Left ventricle myocardium superior (tissue), 1 donor: ENCODE data around the gene NRL. TPM values are rescaled to one million over a fixed set of nuclear protein-coding genes. Genes with fewer than 3 reads are reported as not detected.
"Not testable (repeated sequence)": the region's sequence is repeated elsewhere in the genome, so short reads cannot be mapped to it uniquely, and the experiment has no call there.

ENCODE experiments used
- ATAC-seq: fragments of 200-7000 bp; cut with Tn5 transposase; one replicate; pipeline ENCODE4 v1.9.1; 2020; ENCODE audit warnings: mild to moderate bottlenecking, moderate library complexity
- DNase-seq: peaks from one replicate; pipeline ENCODE4 v3.0.0-alpha.2; 2020
- intact Hi-C: fragments of 100-400 bp; cut with micrococcal nuclease; formaldehyde crosslinking; loops from one replicate; pipeline ENCODE4 v1.11.0; 2022
- total RNA-seq: library from RNA; stranded (reverse); fragmentation: NEBNext Ultra II Directional; extraction: Animal tissue kit (Norgen Biotek cat#: 25700); gene quantifications from one replicate; pipeline ENCODE4 v1.2.1, GENCODE V29; 2021
- donor health status: DM: no; HTN: yes; CAD: no; lungs with severe emphysema.

NRL gene
- total RNA-seq, 1 donor from 2014 or later: 0.77 TPM

DNA sequence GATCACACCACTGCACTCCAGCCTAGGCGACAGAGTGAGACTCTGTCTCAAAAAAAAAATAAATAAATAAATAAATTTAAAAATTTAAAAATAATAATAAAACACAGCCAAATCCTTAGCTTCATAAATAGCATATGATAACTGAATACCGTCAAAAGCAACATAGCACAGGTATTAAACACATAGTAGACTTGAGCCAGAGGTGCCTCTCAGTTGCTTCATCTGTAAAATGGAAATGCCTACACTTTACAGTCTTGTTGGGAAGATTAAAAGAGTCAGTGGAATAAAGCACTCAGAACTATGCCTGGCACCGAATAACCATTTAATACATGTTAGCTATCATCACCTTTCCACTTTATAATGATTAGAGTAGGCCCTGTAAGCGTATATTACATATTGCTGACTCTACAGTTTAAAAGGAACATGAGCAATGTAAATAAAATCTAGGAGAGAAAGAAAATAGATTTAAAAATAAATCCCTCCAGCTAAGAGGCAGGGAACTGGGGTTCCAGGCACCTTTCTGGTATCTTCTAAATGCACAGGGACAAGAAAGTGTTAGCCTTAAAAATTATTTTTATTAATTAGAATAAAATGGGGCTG lies 8.0 kb downstream of the NRL start:
- no peak for ATAC-seq
- intact Hi-C loops: no loop called here

DNA sequence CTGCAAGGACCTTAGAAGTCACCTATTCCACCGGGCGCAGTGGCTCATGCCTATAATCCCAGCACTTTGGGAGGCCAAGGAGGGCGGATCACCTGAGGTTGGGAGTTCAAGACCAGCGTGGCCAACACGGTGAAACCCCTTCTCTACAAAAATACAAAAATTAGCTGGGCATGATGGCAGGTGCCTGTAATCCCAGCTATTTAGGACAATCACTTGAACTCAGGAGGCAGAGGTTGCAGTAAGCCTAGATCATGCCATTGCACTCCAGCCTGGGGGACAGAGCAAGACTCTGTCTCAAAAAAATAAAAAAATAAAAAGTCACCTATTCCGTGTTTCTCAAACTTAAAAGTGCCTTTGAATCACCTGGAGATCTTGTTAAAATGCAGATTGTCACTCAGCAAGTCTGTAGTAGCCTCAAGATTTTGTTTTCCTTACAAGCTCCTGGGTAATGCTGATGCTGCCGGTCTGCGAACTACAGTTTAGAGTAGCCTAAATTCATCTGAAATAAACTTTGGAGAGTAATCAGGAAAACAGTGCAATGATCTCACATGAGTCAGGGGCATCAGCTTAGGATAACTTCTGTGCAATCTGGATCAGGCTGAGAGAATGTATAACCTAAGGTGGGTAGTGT lies 9.0 kb downstream of the NRL start:
- ATAC-seq, intact Hi-C loops, DNase-seq: not testable (repeated sequence)

More for the DNA sequence above, 8.0 kb downstream of the NRL start:
- DNase-seq: no peak

GRCh38 chr14:24103451-24103850 lies 11.3 kb downstream of the NRL start:
- DNase-seq (no peak), ATAC-seq (no peak)
- intact Hi-C loops: no loop called here

DNA sequence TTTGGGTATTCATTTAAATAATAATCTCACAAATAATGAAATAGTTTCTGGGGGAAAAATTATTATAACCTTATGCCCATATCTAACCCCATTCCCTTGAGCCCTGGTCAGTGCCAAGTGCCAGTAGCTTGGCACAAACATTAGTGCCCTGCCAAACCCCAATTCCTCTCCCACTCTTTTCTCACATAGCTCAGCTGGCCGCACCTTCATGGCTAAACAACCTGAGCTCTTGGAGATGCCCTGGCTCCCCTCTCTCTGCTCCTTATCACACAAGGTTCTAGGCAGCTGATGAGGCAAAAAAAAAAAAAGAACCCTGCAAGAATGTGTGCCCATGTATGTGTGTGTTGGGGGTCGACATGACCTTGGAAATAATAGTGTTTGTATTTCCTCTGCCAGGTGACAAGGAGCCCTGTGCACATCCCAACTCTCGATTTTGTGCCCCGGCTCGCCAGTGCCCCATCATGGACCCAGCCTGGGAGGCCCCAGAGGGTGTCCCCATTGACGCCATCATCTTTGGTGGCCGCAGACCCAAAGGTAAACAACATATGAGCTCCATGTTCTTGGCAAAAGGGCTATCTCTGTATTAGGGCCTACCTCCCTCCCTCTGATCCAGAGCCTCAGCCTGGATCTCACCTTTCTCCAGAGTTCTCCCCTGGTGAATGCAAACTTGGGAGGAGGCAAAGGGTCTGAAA lies 12.2 kb downstream of the NRL start:
- ATAC-seq (no peak), DNase-seq (no peak)
- intact Hi-C loops: no loop called here

- ATAC-seq: no peak
- DNase-seq: no peak
- intact Hi-C loops: no loop called here
Observed at GRCh38 chr14:24100982-24101494, 13.7 kb downstream of the NRL start.

DNA sequence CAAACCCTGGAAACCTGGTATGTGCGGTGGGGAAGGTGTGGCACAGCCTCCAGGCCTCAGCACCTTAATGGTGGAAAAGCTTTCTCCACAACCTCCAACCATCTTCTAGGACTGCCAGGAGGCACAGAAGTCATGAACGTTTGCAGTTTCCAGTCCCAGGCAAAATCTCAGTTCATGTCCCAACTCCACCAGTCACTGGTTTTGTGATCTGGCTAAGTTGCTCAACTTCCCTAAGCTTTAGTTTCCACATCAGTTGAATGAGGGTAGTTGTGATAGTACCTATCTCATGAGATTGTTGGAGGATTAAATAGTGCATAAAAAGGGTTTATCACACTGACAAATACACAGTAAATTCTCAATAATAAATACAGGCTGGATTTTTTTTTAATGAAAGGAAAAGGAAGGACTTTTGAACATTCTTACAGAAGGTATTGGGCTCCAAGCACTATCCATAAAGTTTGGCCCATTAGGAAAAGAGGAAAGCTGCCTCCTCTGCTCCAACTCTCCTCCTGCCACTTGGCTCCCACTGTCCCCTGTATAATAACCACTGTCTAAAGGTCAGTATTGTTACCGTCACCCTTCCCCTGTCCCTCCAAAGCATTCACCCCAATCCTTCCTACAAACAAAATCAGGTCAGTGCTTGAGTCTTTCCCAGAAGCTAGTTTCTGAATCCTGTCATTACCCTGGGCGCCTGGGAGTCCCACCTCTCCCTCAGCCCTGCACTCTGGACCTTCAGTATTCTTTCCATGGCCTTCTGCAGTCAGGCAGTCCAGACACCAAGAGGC lies 14.4 kb downstream of the NRL start:
- intact Hi-C loops: no loop called here
- DNase-seq (no peak), ATAC-seq (no peak)

GRCh38 chr14:24098927-24099813 lies 15.6 kb downstream of the NRL start:
- ATAC-seq: no peak
- intact Hi-C loops: no loop called here
- no peak for DNase-seq

DNA sequence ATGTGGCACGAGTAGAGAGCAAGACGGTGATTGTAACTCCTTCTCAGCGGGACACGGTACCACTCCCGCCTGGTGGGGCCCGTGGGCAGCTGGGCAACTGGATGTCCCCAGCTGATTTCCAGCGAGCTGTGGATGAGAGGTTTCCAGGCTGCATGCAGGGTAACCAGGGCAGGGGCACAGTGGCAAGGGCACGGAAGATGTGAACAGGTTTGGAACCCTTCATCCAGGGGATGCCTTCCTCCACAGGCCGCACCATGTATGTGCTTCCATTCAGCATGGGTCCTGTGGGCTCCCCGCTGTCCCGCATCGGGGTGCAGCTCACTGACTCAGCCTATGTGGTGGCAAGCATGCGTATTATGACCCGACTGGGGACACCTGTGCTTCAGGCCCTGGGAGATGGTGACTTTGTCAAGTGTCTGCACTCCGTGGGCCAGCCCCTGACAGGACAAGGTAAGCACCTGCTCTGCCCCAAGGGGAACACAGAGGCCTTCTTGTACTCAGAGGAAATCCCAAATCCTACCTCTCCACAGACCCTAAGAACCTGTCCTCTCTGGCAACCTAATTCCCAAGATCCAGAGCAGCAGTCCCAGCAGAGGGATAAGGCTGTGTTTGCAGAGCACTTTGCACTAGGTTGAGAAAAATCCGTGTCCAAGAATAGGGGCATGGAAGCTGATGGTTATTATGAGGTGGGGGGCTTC lies 16.4 kb downstream of the NRL start:
- ATAC-seq (no peak), DNase-seq (no peak)
- intact Hi-C loops: no loop called here

- intact Hi-C loops: no loop called here
- DNase-seq (no peak), ATAC-seq (no peak)
Observed at GRCh38 chr14:24096545-24097181, 18.1 kb downstream of the NRL start.

DNA sequence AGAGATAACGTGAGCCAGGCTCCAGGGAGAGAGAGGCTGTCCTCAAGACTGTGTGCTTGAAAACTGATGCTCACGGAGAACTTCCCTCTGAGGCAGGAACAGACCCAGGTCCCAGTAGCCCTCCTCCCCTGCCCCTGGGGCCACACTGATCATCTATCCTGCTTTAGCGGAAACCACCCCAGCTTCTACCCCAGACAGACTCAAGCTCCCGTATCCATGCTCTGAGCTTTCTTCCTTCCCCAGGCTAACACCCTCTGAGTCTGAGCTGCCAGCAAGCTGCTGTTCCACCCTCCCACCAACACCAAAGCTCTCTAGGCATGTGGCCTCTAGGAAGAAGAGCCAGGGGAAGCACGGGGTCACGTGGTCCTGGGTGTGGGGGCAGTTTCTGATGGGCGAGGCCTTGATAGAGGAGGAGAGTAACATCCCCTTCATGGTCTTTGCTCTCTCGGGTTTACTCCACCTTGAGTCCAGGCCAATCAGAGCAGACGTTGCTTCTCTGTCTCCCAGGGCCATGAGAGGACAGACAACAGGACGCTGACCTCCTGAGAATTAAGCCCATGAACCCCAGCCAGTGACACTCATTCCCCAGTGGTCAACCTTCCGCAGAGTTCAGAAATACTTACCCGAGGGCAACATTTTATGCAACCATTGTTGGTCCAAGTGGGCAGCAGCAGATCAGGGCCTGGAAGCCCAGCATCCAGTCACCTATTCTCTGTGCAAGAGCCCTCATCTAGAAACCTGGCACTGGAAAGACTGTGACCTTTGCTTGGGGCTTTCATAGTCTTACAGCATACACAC lies 19.3 kb downstream of the NRL start:
- ATAC-seq: peak; percentile 6

GRCh38 chr14:24094841-24095270 lies 19.9 kb downstream of the NRL start:
- peak; percentile 1 for ATAC-seq
- no peak for DNase-seq
- intact Hi-C loops: no loop called here

More for the DNA sequence above, 19.3 kb downstream of the NRL start:
- DNase-seq: peak; percentile 62
- intact Hi-C loops: no loop called here

DNA sequence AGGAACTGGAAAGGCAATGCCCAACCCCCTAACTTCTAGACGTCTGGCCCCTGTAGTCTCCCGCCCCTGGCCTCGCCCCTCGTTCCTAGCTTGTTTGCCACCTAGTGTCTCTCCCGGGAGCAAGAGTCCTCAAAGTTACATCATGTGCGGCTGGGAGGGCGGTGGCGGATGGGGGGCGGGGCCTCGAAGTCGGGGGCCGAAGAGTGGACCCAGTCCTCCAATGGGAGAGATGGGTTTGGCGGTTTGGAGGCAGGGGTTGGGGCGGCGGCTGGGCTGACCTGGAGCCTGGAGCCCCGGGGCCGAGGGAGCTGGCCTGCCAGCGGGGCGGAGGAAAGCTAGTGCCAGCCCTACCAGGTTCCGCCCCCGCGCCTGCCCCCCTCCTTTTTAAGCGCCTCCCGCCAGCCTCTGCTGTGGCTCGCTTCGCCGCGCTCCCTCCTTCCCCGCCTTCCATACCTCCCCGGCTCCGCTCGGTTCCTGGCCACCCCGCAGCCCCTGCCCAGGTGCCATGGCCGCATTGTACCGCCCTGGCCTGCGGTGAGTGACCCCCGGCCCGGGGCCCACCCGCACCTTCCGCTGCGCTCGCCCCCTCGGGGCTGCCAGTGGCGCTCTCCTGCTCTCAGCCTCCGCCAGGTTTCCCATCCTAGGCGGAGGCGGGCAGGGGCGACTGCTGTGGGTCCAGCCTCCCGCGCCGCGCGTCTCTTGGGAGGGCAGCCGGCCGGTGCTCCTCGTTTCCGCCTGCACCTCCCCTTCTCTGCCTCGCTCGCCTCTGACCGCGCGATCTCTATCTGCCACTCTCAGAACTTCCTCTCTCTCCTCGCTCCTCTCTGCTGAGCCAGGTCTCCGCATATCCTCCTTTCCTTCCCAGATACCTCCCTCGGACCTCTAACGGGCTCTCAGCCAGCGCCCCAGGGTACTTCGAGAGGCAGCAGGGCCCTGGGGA lies 20.6 kb downstream of the NRL start, which contains the start of gene PCK2:
Gene PCK2, plus strand, starts transcription at position 411 of the 940 bp plus-strand sequence. Its CDS starts 95 bp downstream, at position 506.
- intact Hi-C loops: no loop called here
- ATAC-seq: peak; percentile 93
- DNase-seq: peak; percentile 93

- DNase-seq (no peak), ATAC-seq (no peak)
- intact Hi-C loops: no loop called here
Observed at GRCh38 chr14:24093207-24093900, 21.4 kb downstream of the NRL start.

DNA sequence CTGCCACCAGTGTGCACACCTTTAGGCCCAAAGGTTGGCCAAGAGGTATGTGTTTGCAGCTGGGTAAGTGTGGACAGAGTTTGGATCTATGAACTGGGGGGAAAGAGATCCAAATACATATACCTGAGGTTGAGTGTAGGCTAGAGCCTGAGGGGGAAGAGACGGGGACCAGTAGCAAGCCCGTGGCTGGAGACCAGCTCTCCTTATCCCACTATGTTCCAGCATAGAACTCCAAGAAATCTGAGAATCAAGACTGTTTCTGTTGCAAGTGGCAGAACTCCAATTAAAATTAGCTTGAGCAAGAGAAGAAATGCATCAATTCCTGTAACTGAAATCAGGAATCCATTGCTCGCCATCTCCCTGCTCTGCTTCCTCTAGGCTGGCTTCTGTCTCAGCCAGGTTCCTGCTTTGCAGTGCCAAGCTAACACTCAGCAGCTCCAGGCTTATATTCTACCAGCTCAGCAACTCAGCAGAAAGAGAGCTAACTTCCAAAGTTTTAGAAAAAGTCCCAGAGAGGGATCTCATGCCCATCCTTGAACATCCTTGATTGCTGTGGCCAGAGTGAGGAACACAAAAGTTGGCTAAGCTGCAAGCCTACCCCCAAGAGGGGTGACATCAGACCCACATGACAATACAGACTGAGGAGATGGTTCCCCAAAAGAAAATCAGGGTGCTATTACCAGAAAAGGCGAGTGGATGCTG lies 22.1 kb downstream of the NRL start:
- DNase-seq: no peak
- intact Hi-C loops: no loop called here
- no peak for ATAC-seq
